Uterus (tissue), 2 donors: ENCODE results near the gene ZNF396.

Experiments used
- POLR2A ChIP-seq, 2 donors: fragments of 450-650 bp; IDR thresholded peaks; one replicate each; pipeline ENCODE4 v1.6.1; 2016; ENCODE audit warnings: antibody characterized with exemption in 2 of 2, mild to moderate bottlenecking in 1 of 2, moderate library complexity in 1 of 2
- TF ChIP-seq, protein P1 (sequence below), 4 experiments: fragments of 200-600 bp in 2 of 4; fragments of 450-650 bp in 2 of 4; sonication (generic) in 2 of 4; IDR thresholded peaks; one replicate each; pipeline ENCODE4 v1.5.1; 2016 to 2019; ENCODE audit warnings: antibody characterized with exemption in 4 of 4, mild to moderate bottlenecking in 2 of 4, moderate library complexity in 1 of 4

DNA sequence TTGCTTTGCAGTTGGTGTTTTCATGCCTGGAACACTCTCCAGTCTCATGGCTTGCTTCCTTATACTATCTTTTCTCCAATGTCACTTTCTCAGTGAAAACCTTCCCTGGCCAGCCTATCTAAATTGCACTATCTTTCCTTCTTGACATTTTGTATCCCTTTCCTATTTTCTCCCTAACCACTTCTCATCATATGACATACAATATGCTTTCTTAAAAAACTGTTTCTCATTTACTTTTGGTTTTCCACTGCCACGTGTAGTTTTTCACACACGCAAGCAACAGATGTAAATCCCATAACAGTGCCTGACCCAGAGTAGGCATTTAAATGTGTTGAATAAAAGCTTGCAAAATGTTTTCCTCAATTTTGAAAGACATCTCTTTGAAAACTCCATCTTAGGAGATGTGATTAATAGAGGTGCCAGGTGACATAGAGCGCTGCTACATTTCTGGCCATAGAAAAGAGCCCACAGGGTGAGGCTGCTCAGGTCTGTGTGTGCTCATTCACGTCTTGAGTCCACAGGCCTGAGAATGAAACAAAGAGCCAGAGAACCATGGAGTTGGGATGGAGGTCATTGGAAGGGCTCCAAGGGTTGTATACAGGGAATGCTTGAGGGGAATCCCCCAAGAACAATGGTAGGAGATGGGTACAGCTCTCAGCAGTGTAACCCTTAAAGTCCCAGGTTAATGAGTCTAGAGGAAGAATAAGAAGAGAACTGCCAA, 45.6 kb downstream of the ZNF396 start:
- TF ChIP-seq POLR2A (IDR thresholded peaks at IDR 0.05), result no peak
- TF ChIP-seq, protein P1, sequence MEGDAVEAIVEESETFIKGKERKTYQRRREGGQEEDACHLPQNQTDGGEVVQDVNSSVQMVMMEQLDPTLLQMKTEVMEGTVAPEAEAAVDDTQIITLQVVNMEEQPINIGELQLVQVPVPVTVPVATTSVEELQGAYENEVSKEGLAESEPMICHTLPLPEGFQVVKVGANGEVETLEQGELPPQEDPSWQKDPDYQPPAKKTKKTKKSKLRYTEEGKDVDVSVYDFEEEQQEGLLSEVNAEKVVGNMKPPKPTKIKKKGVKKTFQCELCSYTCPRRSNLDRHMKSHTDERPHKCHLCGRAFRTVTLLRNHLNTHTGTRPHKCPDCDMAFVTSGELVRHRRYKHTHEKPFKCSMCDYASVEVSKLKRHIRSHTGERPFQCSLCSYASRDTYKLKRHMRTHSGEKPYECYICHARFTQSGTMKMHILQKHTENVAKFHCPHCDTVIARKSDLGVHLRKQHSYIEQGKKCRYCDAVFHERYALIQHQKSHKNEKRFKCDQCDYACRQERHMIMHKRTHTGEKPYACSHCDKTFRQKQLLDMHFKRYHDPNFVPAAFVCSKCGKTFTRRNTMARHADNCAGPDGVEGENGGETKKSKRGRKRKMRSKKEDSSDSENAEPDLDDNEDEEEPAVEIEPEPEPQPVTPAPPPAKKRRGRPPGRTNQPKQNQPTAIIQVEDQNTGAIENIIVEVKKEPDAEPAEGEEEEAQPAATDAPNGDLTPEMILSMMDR (IDR thresholded peaks at IDR 0.05), result no peak
